MM.1S (cell line): ENCODE measurements around the gene ACOXL.

Experiments used
- EZH2 ChIP-seq: fragments of 300-600 bp; sonication (generic); optimal IDR thresholded peaks from 2 replicates; pipeline ENCODE3; 2017; ENCODE audit warnings: low read depth, mild to moderate bottlenecking, antibody characterized with exemption, low read length, mixed read lengths
- EZH2phosphoT487 ChIP-seq: fragments of 300-600 bp; sonication (generic); IDR thresholded peaks from 2 replicates; pipeline ENCODE4 v1.6.1; 2018; ENCODE audit warnings: antibody characterized with exemption, low read length
- TF ChIP-seq, protein P1 (sequence below): fragments of 300-600 bp; sonication (generic); IDR thresholded peaks from 2 replicates; pipeline ENCODE4 v1.5.1; 2016; ENCODE audit warnings: antibody characterized with exemption, low read length, mixed read lengths

DNA sequence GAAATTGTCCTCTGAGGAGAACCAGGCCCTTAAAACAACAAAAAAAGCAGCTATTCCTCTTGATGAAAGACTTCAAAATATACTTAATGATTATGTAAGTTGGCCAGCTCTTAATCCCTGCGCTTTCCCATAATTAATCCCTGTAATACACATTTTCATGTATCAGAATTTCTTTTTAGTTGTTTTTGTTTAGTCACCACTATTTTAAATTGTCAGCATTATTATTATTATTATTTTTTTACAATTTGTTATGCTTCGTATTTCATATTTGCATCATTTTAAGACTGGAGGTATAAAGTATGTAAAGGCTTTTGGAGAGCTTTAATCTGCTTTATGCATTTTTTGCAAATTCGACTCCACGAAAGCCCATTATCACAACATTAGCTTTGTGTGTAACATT, 152.9 kb downstream of the ACOXL start:
- TF ChIP-seq, protein P1, sequence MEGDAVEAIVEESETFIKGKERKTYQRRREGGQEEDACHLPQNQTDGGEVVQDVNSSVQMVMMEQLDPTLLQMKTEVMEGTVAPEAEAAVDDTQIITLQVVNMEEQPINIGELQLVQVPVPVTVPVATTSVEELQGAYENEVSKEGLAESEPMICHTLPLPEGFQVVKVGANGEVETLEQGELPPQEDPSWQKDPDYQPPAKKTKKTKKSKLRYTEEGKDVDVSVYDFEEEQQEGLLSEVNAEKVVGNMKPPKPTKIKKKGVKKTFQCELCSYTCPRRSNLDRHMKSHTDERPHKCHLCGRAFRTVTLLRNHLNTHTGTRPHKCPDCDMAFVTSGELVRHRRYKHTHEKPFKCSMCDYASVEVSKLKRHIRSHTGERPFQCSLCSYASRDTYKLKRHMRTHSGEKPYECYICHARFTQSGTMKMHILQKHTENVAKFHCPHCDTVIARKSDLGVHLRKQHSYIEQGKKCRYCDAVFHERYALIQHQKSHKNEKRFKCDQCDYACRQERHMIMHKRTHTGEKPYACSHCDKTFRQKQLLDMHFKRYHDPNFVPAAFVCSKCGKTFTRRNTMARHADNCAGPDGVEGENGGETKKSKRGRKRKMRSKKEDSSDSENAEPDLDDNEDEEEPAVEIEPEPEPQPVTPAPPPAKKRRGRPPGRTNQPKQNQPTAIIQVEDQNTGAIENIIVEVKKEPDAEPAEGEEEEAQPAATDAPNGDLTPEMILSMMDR, result no peak
- TF ChIP-seq EZH2phosphoT487, result no peak
- TF ChIP-seq EZH2, result no peak
